ENCODE measurements around the gene U2AF1L4.
"Not testable (repeated sequence)": the region's sequence is repeated elsewhere in the genome, so short reads cannot be mapped to it uniquely, and the experiment has no call there.

U2AF1L4 gene

GRCh38 chr19:35730326-35730725 is 14.9 kb downstream of the U2AF1L4 start:
- Mint-ChIP-seq H3K27me3 (no peaks in the 10 kb centered on the region), H3K9me3 (no peaks in the 10 kb centered on the region), H3K4me3 (no peak overlapping the region), H3K27ac (no peak overlapping the region), H3K36me3 (peaks cover 14% of the 10 kb centered on the region), H3K4me1 (peaks cover 7% of the 10 kb centered on the region)

GRCh38 chr19:35729763-35730162 is 15.5 kb downstream of the U2AF1L4 start:
- Mint-ChIP-seq H3K27ac (no peak overlapping the region), H3K27me3 (no peaks in the 10 kb centered on the region), H3K9me3 (no peaks in the 10 kb centered on the region), H3K4me1 (peaks cover 7% of the 10 kb centered on the region), H3K4me3 (no peak overlapping the region), H3K36me3 (peaks cover 14% of the 10 kb centered on the region)

- Mint-ChIP-seq H3K36me3 (peaks cover 17% of the 10 kb centered on the region), H3K27ac (no peak overlapping the region), H3K9me3 (no peaks in the 10 kb centered on the region), H3K4me1 (peaks cover 4% of the 10 kb centered on the region), H3K4me3 (no peak overlapping the region), H3K27me3 (no peaks in the 10 kb centered on the region)
Measured at GRCh38 chr19:35729021-35729420, 16.2 kb downstream of the U2AF1L4 start.

GRCh38 chr19:35727956-35728706 is 17.1 kb downstream of the U2AF1L4 start:
- peaks cover 17% of the 10 kb centered on the region for H3K36me3 Mint-ChIP-seq
- no peaks in the 10 kb centered on the region for H3K9me3 Mint-ChIP-seq
- H3K27ac Mint-ChIP-seq: no peak overlapping the region
- H3K4me1 Mint-ChIP-seq: peaks cover 4% of the 10 kb centered on the region
- H3K4me3 Mint-ChIP-seq: no peak overlapping the region
- H3K27me3 Mint-ChIP-seq: no peaks in the 10 kb centered on the region

- no peaks in the 10 kb centered on the region for H3K27me3 Mint-ChIP-seq
- H3K4me3 Mint-ChIP-seq: no peak overlapping the region
- H3K4me1 Mint-ChIP-seq: peaks cover 4% of the 10 kb centered on the region
- H3K9me3 Mint-ChIP-seq: no peaks in the 10 kb centered on the region
- H3K27ac Mint-ChIP-seq: no peak overlapping the region
- H3K36me3 Mint-ChIP-seq: peaks cover 17% of the 10 kb centered on the region
Measured at GRCh38 chr19:35727053-35727955, 17.9 kb downstream of the U2AF1L4 start.

GRCh38 chr19:35725216-35725861 is 19.9 kb downstream of the U2AF1L4 start:
- H3K27ac Mint-ChIP-seq: no peak overlapping the region
- H3K36me3 Mint-ChIP-seq: peaks cover 8% of the 10 kb centered on the region
- H3K9me3 Mint-ChIP-seq: no peaks in the 10 kb centered on the region
- no peak overlapping the region for H3K4me3 Mint-ChIP-seq
- H3K27me3 Mint-ChIP-seq: no peaks in the 10 kb centered on the region
- peaks cover 11% of the 10 kb centered on the region for H3K4me1 Mint-ChIP-seq

GRCh38 chr19:35724560-35724959 is 20.7 kb downstream of the U2AF1L4 start:
- Mint-ChIP-seq H3K27ac (peak overlapping the region; percentile 41), H3K4me1 (peaks cover 15% of the 10 kb centered on the region), H3K27me3 (no peaks in the 10 kb centered on the region), H3K9me3 (no peaks in the 10 kb centered on the region), H3K36me3 (peaks cover 8% of the 10 kb centered on the region), H3K4me3 (no peak overlapping the region)

- peaks cover 20% of the 10 kb centered on the region for H3K4me1 Mint-ChIP-seq
- H3K27me3 Mint-ChIP-seq, H3K9me3 Mint-ChIP-seq, H3K36me3 Mint-ChIP-seq, H3K4me3 Mint-ChIP-seq: not testable (repeated sequence)
- peak overlapping the region; percentile 41 for H3K27ac Mint-ChIP-seq
Measured at GRCh38 chr19:35724132-35724531, 21.1 kb downstream of the U2AF1L4 start.

GRCh38 chr19:35723671-35724070 is 21.5 kb downstream of the U2AF1L4 start:
- H3K4me1 Mint-ChIP-seq: peaks cover 22% of the 10 kb centered on the region

GRCh38 chr19:35722897-35723296 is 22.3 kb downstream of the U2AF1L4 start:
- peaks cover 6% of the 10 kb centered on the region for H3K36me3 Mint-ChIP-seq

More at GRCh38 chr19:35723671-35724070, 21.5 kb downstream of the U2AF1L4 start:
- Mint-ChIP-seq H3K36me3 (peaks cover 8% of the 10 kb centered on the region), H3K9me3 (no peaks in the 10 kb centered on the region), H3K27ac (no peak overlapping the region), H3K4me3 (no peak overlapping the region), H3K27me3 (no peaks in the 10 kb centered on the region)

GRCh38 chr19:35722461-35722860 is 22.8 kb downstream of the U2AF1L4 start:
- Mint-ChIP-seq H3K36me3 (peaks cover 6% of the 10 kb centered on the region), H3K4me1 (peaks cover 22% of the 10 kb centered on the region), H3K27me3 (no peaks in the 10 kb centered on the region), H3K4me3 (no peak overlapping the region), H3K27ac (no peak overlapping the region), H3K9me3 (no peaks in the 10 kb centered on the region)

More at GRCh38 chr19:35722897-35723296, 22.3 kb downstream of the U2AF1L4 start:
- peaks cover 22% of the 10 kb centered on the region for H3K4me1 Mint-ChIP-seq
- H3K27ac Mint-ChIP-seq: no peak overlapping the region
- no peak overlapping the region for H3K4me3 Mint-ChIP-seq
- no peaks in the 10 kb centered on the region for H3K9me3 Mint-ChIP-seq
- H3K27me3 Mint-ChIP-seq: no peaks in the 10 kb centered on the region

- Mint-ChIP-seq H3K4me3 (no peak overlapping the region), H3K27me3 (no peaks in the 10 kb centered on the region), H3K4me1 (peaks cover 26% of the 10 kb centered on the region), H3K36me3 (peaks cover 6% of the 10 kb centered on the region), H3K9me3 (no peaks in the 10 kb centered on the region), H3K27ac (no peak overlapping the region)
Measured at GRCh38 chr19:35721374-35721773, 23.8 kb downstream of the U2AF1L4 start.

GRCh38 chr19:35720648-35721047 is 24.6 kb downstream of the U2AF1L4 start:
- Mint-ChIP-seq H3K36me3 (peaks cover 6% of the 10 kb centered on the region), H3K27ac (no peak overlapping the region), H3K9me3 (no peaks in the 10 kb centered on the region), H3K4me1 (peaks cover 34% of the 10 kb centered on the region), H3K4me3 (no peak overlapping the region), H3K27me3 (no peaks in the 10 kb centered on the region)

- peaks cover 36% of the 10 kb centered on the region for H3K4me1 Mint-ChIP-seq
- peaks cover 6% of the 10 kb centered on the region for H3K36me3 Mint-ChIP-seq
- H3K27ac Mint-ChIP-seq: peak overlapping the region; percentile 57
- no peaks in the 10 kb centered on the region for H3K27me3 Mint-ChIP-seq
- peak overlapping the region; percentile 27 for H3K4me3 Mint-ChIP-seq
- H3K9me3 Mint-ChIP-seq: no peaks in the 10 kb centered on the region
Measured at GRCh38 chr19:35720163-35720524, 25.1 kb downstream of the U2AF1L4 start.

- Mint-ChIP-seq H3K4me1 (peaks cover 41% of the 10 kb centered on the region), H3K9me3 (no peaks in the 10 kb centered on the region)
Measured at GRCh38 chr19:35719402-35720162, 25.6 kb downstream of the U2AF1L4 start.

More at GRCh38 chr19:35719402-35720162, 25.6 kb downstream of the U2AF1L4 start:
- Mint-ChIP-seq H3K4me3 (peak overlapping the region; percentile 90), H3K27ac (peak overlapping the region; percentile 76), H3K36me3 (peaks cover 6% of the 10 kb centered on the region), H3K27me3 (no peaks in the 10 kb centered on the region)
